Right hindlimb (tissue), 1 donor: ENCODE measurements around the gene LEPROT.

Source experiments
- DNase-seq: peaks from one replicate; pipeline ENCODE4 v3.0.0-alpha.2; 2018

The LEPROT gene

DNA sequence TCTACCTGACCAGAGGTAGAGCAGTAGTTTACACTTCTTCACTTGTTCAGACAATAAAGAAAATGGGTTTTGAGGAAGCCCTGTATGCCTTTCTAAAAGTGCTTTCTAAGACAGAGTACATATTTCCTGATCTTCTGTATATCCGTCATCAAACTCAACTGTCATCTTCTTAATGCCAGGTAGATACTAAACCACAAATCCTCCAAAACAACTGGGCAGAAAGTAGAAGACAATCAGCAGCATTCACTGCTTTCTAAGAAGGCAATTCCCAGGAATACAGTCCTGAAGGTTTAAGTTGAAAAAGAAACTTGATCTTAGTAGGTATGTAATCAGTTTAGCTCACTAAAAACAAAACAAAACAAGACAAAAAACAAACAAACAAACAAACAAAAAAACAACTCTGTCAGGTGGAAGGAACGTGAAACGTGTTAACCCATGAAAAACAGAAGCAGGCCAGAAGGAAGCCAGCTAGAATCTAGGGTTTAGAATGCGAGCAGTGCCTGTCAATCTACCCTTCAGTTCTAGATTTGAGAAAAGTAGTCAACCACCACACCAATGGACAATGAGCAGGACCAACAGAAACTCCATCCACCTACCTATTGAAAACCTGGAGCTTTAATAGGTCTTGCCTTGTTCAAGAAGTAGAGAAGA is 59.2 kb downstream of the LEPROT start:
- DNase-seq, result no peak

DNA sequence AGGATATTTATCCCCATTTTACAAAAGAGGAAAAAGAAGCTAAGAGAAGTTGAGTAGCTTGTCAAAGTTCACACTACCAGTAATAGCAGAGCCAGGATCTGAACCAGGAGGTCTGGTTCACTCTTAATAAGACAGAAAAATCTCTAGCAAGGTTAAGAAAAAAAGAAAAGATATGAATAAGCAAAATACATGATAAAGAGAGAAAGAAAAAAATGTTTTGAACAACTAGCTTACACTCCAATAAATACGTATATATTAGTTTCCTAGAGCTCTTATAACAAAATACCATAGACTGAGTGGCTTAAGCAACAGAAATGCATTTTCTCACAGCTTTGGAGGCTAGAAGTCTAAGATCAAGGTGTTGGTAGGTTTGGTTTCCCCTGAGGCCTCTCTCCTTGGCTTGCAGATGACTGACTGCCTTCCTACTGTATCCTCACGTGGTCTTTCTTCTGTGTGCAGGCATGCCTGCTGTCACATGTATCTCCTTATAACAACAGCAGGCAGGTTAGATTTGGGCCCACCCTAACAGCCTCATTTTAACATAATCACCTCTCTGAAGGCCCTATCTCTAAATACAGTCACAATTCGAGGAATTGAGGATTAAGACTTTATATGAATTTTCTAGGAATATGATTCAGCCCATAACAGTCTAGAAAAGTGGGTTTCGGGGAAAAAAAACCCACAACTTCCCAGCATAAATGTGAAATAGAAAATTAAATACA is 60.4 kb downstream of the LEPROT start:
- no peak for DNase-seq

DNA sequence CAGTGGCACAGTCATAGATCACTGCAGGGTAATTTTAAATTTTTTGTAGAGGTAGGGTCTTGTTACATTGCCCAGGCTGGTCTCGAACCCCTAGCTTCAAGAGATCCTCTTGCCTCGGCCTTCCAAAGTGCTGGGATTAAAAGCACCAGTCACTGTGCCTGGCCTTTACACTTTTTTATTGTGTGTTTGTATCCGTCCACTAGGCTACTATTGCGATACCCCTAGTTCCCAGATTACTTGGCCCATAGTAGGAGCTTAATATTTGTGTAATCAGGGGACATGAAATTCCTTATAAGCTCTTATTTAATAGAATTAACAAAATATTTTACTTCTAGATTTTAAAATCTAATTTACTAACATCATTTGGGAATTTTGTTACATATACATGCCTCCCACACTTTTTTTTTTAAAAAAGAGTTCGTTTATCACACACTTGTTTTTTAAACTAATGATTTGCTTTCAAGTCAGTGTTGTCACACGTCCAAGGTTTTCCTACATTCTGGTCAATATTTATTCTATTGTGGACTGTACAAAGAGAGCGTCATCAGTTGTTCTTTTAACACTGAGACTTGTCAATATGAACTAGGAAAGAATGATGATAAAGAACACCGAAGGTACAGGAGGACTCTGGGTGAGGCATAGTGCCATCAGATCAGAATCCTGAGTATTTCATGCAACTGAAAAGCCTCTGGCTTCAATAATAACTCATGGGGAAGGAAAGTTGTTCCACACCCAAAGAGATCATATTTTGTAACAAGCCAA is 63.7 kb downstream of the LEPROT start:
- DNase-seq, result no peak
